GM12878 (cell line): ENCODE results near the gene CDC42SE2. TPM values are rescaled to one million over a fixed set of nuclear protein-coding genes. Genes with fewer than 3 reads are reported as not detected.

ENCODE experiments used
- ATAC-seq: fragments of 200-7000 bp; cut with Tn5 transposase; 3 replicates; pipeline ENCODE4 v1.9.1; 2020; ENCODE audit warnings: mild to moderate bottlenecking, moderate library complexity
- BruUV-seq: library from RNA; stranded (reverse); fragments of 400-500 nt; replicated peaks from 2 replicates; lab custom pipeline; 2021; lab: Mats Ljungman, UMichigan
- CTCF ChIA-PET: fragments of 300-600 bp; sonication (Branson Sonifier 250); formaldehyde crosslinking; extraction: SDS; loops from one replicate; lab custom pipeline; 2021; ENCODE audit warnings: inconsistent platforms; lab: Yijun Ruan, JAX
- POLR2A ChIA-PET: fragments of 350-600 bp; formaldehyde crosslinking; extraction: SDS; loops from one replicate; lab custom pipeline; 2021; ENCODE audit warnings: inconsistent platforms; lab: Charles Lee
- RAD21 ChIA-PET: fragments of 300-600 bp; sonication (Branson Sonifier 250); formaldehyde crosslinking; loops from one replicate; lab custom pipeline; 2023; ENCODE audit warnings: antibody characterized with exemption; ENCODE audit not compliant: unreplicated experiment; lab: Charles Lee
- SMC1A ChIA-PET: fragments of 300-600 bp; sonication (Branson Sonifier 250); formaldehyde crosslinking; loops from one replicate; lab custom pipeline; 2023; ENCODE audit not compliant: unreplicated experiment, uncharacterized antibody; lab: Charles Lee
- DNase-seq: peaks from one replicate; pipeline ENCODE4 v3.0.0-alpha.2; 2011; ENCODE audit warnings: low read depth, low spot score
- FAIRE-seq: peaks from 3 replicates; lab custom pipeline; 2011; peaks lifted over from hg19 to GRCh38; lab: Jason Lieb, UNC
- H2AFZ ChIP-seq: 2 replicates; pipeline ENCODE4 v1.6.0; 2011; ENCODE audit warnings: low read depth, low read length, control low read depth; ENCODE audit not compliant: control insufficient read depth
- H3K27ac ChIP-seq: 2 replicates; pipeline ENCODE4 v1.5.1; 2011; ENCODE audit warnings: control low read depth; ENCODE audit not compliant: control insufficient read depth, insufficient read depth
- H3K27me3 ChIP-seq, 2 experiments: replicated peaks in 1 of 2; 2 replicates each; pipeline versions ENCODE4 v1.6.0 to v1.6.1; 2011; ENCODE audit warnings: low read length in 1 of 2; ENCODE audit not compliant: control insufficient read depth in 2 of 2, insufficient read depth in 2 of 2
- H3K36me3 ChIP-seq, 2 experiments: 2 replicates each; pipeline ENCODE4 v1.5.1; 2011; ENCODE audit warnings: low read length in 1 of 2; ENCODE audit not compliant: control insufficient read depth in 2 of 2, insufficient read depth in 2 of 2
- H3K4me1 ChIP-seq: 2 replicates; pipeline ENCODE4 v1.6.1; 2011; ENCODE audit warnings: mild to moderate bottlenecking, low read length, moderate library complexity, mixed read lengths; ENCODE audit not compliant: control insufficient read depth, insufficient read depth
- H3K4me2 ChIP-seq: 2 replicates; pipeline ENCODE4 v1.6.0; 2011; ENCODE audit warnings: control low read depth; ENCODE audit not compliant: control insufficient read depth, insufficient read depth
- H3K4me3 ChIP-seq: fragments of 200-600 bp; sonication (generic); 2 replicates; pipeline ENCODE4 v1.5.1; 2016
- H3K79me2 ChIP-seq: 2 replicates; pipeline ENCODE4 v1.6.0; 2011; ENCODE audit warnings: low read length; ENCODE audit not compliant: control insufficient read depth, insufficient read depth
- H3K9ac ChIP-seq: 2 replicates; pipeline ENCODE4 v1.8.0; 2011; ENCODE audit warnings: low read length, control low read depth, mixed read lengths; ENCODE audit not compliant: control insufficient read depth, insufficient read depth
- H3K9me3 ChIP-seq: replicated peaks from 3 replicates; pipeline ENCODE4 v1.5.1; 2011; ENCODE audit warnings: mild to moderate bottlenecking, low read length; ENCODE audit not compliant: control insufficient read depth, insufficient read depth
- H4K20me1 ChIP-seq: 2 replicates; pipeline ENCODE4 v1.6.0; 2011; ENCODE audit not compliant: control insufficient read depth, insufficient read depth
- IKZF2 ChIP-seq, 2 experiments: fragments of 450-650 bp; IDR thresholded peaks; 2 replicates each; pipeline ENCODE4 v1.6.1; 2017; ENCODE audit warnings: mild to moderate bottlenecking in 2 of 2, moderate library complexity in 2 of 2
- KDM1A ChIP-seq: fragments of 200-600 bp; sonication (generic); IDR thresholded peaks from 2 replicates; pipeline ENCODE4 v1.6.1; 2016; ENCODE audit warnings: borderline replicate concordance
- MEF2A ChIP-seq: IDR thresholded peaks from 2 replicates; pipeline ENCODE4 v1.6.1; 2011; ENCODE audit warnings: low read depth, mild to moderate bottlenecking, low read length, moderate library complexity; ENCODE audit not compliant: insufficient read depth
- WGBS: methylation state at CpG from one replicate; pipeline ENCODE4 v1.1.6; 2016; ENCODE audit warnings: low lambda C conversion rate; ENCODE audit not compliant: insufficient replicate concordance, insufficient coverage; ENCODE audit errors: missing lambda C conversion rate; 5-methylcytosine and 5-hydroxymethylcytosine counted together
- in situ Hi-C: fragments of 300-500 bp; cut with MboI; formaldehyde crosslinking; loops from 9 replicates; pipeline ENCODE4 v1.14.3; 2018; ENCODE audit warnings: mixed read lengths
- intact Hi-C: fragments of 100-400 bp; cut with micrococcal nuclease; formaldehyde crosslinking; loops from one replicate; pipeline ENCODE4 v1.14.2; 2022; ENCODE audit not compliant: unreplicated experiment
- polyA plus RNA-seq, 11 experiments: library from polyadenylated mRNA; depleted of rRNA in 4 of 11; unstranded in 6 of 11; stranded (reverse) in 5 of 11; fragments of >200 nt; fragmentation: Nextera tagmentation in 4 of 11; fragmentation: Illumina TruSeq in 1 of 11; extraction: Ambion mirVana in 4 of 11; extraction: Trizol in 1 of 11; gene quantifications; 1 replicate in 1 of 11; 2 replicates in 10 of 11; pipeline versions ENCODE4 v1.2.1 to v1.2.3, GENCODE V29; 2011 to 2016; ENCODE audit warnings: inconsistent platforms in 2 of 11, missing spikeins in 2 of 11, low read depth in 1 of 11
- total RNA-seq, 4 experiments: library from RNA; depleted of rRNA in 3 of 4; stranded (reverse); fragments of >200 nt in 3 of 4; fragmentation: Illumina TruSeq in 1 of 4; extraction: Trizol in 1 of 4; gene quantifications; 2 replicates each; pipeline versions ENCODE4 v1.2.1 to v1.2.3, GENCODE V29; 2013 to 2021
- TF ChIP-seq, protein P1 (sequence below): IDR thresholded peaks from 2 replicates; pipeline ENCODE4 v1.6.1; 2011; ENCODE audit warnings: low read depth, low read length, improper control_type of control experiment, borderline replicate concordance
- TF ChIP-seq, protein P2 (sequence below): fragments of 450-650 bp; IDR thresholded peaks from 2 replicates; pipeline ENCODE4 v1.6.1; 2016; ENCODE audit warnings: mild to moderate bottlenecking

The CDC42SE2 gene
- total and polyA plus RNA-seq, 10 of the 15 experiments (the other 5 are each of a cell fraction or from before 2014, with no cell fraction given) = 57.0 to 148 (median 80.3) TPM

DNA sequence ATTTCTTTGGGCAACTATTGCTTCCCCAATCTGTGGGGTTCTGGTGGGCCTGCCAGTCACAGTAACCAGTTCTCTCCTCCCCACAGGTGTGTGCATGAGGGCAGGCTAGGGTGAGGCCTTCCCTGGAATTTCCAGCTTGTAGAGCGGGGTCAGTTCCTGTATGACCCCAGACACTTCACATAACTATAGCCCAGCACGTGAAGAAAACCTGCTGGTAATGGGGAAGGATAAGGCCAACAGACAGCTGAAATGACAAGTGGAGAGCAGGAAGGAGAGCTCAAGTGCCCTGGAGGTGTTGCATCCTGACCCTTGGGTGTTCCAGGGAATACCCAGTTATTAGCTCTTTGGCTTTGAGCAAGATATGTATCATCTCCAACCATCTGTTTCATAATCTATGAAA, 142.2 kb downstream of the CDC42SE2 start:
- Histone ChIP-seq H3K27me3 (no peaks in the 10 kb centered on the region), H3K79me2 (no peaks in the 10 kb centered on the region), H3K27ac (no peak overlapping the region), H3K4me3 (no peak overlapping the region), H4K20me1 (no peaks in the 10 kb centered on the region), H3K4me1 (no peaks in the 10 kb centered on the region), H3K4me2 (no peak overlapping the region), H3K9me3 (peaks cover 4% of the 10 kb centered on the region; the same call in 2 of the 3 replicates), H3K9ac (no peak overlapping the region), H2AFZ (no peak overlapping the region), H3K36me3 (peaks cover 0 to 11% of the 10 kb centered on the region in 2 experiments; a peak in 3 of 4 replicates)
- TF ChIP-seq IKZF2 (IDR thresholded peaks at IDR 0.05) = no peak
- no peak for TF ChIP-seq MEF2A
- TF ChIP-seq, protein P1, sequence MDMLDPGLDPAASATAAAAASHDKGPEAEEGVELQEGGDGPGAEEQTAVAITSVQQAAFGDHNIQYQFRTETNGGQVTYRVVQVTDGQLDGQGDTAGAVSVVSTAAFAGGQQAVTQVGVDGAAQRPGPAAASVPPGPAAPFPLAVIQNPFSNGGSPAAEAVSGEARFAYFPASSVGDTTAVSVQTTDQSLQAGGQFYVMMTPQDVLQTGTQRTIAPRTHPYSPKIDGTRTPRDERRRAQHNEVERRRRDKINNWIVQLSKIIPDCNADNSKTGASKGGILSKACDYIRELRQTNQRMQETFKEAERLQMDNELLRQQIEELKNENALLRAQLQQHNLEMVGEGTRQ = no peak
- no peak for TF ChIP-seq KDM1A
- TF ChIP-seq, protein P2, sequence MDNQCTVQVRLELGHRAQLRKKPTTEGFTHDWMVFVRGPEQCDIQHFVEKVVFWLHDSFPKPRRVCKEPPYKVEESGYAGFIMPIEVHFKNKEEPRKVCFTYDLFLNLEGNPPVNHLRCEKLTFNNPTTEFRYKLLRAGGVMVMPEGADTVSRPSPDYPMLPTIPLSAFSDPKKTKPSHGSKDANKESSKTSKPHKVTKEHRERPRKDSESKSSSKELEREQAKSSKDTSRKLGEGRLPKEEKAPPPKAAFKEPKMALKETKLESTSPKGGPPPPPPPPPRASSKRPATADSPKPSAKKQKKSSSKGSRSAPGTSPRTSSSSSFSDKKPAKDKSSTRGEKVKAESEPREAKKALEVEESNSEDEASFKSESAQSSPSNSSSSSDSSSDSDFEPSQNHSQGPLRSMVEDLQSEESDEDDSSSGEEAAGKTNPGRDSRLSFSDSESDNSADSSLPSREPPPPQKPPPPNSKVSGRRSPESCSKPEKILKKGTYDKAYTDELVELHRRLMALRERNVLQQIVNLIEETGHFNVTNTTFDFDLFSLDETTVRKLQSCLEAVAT = no peak
- POLR2A ChIA-PET = interaction anchor here (1.1 to 1.7 kb wide), 2 partner anchors 8 to 10 kb away, joined by 3 to 6 read pairs; no protein-coding TSS in a partner anchor
- DNase-seq = no peak
- FAIRE-seq = no peak
- SMC1A ChIA-PET = interaction anchor here (1.3 to 1.5 kb wide), 3 partner anchors 10 to 224 kb away, joined by 3 to 8 read pairs (median 5); no protein-coding TSS in a partner anchor
- intact Hi-C loops = no loop called here
- in situ Hi-C loops = loop anchor here (25.0 kb wide), 1 partner anchor 1294 kb away; no protein-coding TSS in a partner anchor
- RAD21 ChIA-PET = interaction anchor here (1.0 to 2.1 kb wide), 3 partner anchors 10 to 179 kb away, joined by 3 to 8 read pairs (median 4); partner anchors contain the start of gene CDC42SE2
- CTCF ChIA-PET = interaction anchor here (0.9 to 1.4 kb wide), 5 partner anchors 10 to 204 kb away, joined by 3 to 4 read pairs (median 4); no protein-coding TSS in a partner anchor
- ATAC-seq = peak; percentile 14; the same call in 2 of the 3 replicates
- no TSS peak for BruUV-seq
- 81% methylated on average over 2 of the region's 2 CpGs for WGBS
